ENCODE measurements around the gene ATXN10.
"Not testable (repeated sequence)": the region's sequence is repeated elsewhere in the genome, so short reads cannot be mapped to it uniquely, and the experiment has no call there.

Gene ATXN10

DNA sequence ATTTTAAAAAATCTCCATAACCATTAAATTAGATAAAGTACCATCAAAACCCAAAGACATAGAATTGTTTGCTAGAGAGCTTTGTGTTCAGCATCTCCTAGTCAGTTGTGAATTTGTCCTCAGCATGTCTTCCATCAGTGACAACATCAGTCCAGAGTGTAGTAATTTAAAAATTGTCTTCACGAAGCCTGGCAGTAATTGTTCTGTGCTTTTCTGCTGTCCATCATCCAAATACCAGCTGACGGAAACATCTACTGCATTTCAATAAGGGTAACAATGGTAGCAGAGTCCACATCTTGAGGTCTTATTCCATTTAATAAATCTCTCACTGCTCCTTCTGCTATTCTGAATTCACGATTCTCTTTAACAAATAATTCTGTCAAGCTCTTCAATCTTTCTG lies 121.5 kb downstream of the ATXN10 start:
- DNase-seq = no peak

DNA sequence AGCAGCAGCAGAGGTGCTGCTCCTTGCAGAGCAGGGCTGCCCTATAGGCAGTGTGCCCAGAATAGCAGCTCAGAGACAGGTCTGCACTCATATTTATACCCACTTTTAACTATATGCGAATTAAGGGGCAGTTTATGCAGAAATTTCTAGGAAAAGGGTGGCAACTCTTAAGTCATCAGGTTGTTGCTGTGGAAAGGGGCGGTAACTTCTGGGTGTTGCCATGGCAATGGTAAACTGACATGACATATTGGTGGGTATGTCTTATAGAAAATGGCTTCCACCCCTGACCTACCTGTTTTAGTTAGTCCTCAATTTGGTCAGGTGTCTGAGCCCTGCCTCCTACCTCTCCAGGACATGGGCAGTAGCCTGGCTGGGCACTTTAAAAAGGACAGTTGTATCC lies 122.3 kb downstream of the ATXN10 start:
- no peak for DNase-seq

DNA sequence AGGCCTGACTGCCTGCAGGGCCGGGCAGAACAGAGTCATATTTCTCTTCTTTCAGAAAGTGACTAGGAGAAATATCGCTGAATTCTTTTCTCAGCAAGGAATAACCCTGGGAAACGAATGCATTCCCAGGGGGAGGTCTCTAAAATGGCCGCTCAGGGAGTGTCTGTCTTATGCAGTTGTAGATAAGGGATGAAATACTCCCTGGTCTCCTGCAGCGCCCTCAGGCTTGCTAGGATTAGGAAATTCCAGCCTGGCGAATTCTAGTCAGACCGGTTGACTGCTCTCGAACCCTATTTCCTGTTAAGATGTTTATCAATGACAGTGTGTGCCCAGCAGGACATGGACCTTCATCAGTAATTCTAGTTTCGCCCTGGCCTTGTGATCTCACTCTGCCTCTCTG lies 124.4 kb downstream of the ATXN10 start:
- not testable (repeated sequence) for DNase-seq

DNA sequence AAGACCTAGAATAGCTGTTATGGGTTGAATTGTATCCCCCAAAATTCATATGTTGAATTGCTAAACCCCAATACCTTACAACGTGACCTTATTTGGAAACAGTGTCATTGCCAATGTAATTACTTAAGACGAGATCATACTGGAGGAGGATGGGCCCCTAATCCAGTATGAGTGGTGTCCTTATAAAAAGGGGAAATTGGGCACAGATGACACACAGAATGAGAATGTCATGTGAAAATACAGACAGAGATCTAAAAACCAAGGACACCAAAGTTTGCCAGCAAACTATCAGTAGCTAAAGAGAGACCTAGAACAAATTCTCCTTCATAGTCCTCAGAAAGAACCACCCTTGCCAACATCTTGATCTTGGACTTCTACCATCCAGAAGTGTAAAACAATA lies 127.7 kb downstream of the ATXN10 start:
- DNase-seq = no peak

DNA sequence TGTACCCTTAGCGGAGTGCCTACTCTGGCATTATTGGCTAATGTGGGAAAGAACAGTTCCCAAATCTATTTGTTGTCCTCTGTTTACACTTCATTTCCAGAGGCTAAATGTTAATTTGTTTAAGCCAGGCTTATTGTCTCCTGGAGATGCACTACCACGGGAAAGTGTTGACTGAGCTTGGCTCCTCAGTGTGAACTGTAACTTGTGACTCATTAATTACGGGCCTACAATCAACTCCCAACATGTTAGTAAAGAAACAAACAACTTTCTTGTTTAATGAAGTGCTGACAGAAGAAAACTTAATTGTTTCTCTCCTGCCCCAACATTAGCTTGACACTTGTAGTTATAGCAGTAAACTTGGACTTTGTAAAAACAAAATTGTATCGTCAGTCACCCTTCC lies 130.4 kb downstream of the ATXN10 start:
- DNase-seq = no peak

DNA sequence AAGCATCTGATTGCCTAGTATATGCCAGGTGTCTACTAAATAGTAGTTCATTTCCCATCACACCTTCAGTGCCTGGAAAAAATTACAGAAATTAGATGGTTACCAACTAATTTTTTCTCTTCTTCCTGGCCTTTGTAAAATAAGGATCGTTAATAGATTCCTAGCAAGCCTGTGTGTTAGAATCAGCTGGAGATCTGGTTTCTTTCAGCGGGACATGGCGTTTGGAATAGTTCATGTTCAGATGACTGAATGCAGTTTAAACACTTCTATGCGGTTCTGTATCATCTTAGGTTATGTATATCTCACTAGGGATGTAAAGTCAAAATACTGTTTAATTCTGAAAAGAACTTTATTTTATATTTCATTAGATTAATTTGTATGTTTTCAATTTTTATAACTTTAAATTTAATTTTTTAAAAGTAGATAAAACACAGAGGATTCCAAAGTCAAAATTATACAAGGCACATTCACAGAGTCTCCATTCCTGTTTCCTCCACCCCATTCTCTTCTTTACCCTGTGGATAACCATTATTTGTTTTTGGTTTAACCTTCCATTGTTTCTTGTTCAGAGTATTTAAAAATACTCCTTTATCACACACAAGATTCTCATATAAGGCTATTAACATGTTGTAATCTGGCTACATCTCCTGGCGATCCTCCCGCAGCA lies 132.8 kb downstream of the ATXN10 start:
- no peak for DNase-seq

DNA sequence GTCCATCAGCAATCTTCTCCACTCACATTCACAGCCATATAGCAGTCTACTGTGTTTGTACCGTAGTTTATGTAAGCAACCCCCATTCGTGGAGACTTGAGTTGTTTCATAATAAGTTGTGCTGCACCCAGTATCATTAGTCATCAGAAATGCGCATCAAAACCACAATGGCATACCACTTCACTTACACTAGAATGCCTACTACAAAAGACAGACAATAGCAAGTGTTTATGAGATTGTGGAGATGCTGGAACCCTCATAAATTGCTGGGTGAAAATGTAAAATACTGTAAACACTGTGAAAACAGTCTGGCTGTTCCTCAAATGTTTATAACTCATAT lies 133.3 kb downstream of the ATXN10 start:
- no peak for DNase-seq

DNA sequence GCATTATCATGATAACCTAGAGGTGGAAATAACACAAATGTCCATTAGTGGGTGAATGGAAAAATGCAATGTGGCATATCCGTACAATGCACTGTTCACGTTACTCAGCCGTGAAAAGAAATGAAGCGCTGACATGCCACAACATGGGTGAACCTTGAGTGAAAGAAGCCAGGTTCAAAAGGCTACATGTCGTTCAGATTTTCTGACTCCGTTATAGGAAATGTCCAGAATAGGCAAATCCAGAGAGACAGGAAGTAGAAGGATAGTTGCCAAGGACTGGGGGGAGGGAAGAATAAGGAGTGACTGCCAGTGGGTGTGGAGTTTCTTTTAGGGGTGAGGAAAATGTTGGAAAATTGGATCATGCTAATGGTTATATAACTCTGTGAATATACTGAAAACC lies 133.8 kb downstream of the ATXN10 start:
- no peak for DNase-seq

DNA sequence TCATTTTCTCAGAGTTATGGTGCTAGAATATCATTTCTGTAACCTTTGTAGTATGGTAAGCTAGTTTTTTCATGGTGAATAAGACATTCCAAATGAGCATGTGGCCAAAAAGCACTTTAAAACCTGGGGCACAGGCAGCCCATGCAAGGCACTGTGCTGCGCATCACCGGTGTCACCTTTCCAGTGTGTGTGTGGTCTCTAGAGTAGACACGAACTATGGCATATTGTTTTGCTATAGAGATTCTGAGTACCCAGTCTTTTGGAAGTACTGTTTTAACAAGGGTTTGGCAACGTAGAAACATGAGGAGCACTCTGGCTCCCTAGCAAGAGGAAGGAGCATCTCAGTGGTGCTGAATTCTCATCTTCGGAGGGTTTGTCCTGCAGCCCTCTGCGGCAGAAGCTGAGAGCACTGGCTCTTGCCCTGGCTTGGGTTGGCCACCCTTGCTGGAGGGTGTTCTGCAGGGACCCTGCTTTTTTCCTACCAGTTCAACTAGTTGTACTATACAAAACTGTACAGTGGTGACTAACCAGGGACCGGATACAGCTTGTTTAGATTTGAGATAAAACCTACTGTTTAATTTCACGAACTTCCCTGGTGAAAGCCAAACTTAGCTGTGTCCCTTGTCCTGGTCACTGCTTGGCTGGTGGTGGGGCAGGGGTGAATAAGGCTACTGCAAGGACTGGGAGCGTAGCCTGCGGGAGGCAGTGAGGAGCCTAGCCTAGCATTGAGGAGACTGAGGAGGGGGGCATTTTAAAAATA lies 135.7 kb downstream of the ATXN10 start:
- no peak for DNase-seq

DNA sequence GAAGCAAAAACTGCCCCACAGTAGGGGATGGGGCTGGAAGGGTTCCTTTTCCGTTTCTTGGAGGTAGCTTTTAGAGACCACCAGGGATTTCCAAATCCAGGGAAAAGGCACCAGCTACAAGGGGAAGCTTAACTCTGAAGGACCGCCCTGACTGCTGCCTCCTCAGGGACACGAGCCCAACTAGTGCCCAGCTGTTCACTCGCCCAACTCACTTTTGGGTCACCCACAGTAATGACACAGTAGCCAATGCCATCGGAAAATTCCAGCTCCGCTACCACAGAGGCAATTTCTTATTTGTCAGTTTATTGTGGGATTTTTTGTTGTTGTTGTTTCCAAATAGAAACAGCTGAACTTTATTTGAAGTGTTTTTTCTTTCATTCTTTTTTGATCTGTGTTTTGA lies 141.3 kb downstream of the ATXN10 start:
- no peak for DNase-seq

DNA sequence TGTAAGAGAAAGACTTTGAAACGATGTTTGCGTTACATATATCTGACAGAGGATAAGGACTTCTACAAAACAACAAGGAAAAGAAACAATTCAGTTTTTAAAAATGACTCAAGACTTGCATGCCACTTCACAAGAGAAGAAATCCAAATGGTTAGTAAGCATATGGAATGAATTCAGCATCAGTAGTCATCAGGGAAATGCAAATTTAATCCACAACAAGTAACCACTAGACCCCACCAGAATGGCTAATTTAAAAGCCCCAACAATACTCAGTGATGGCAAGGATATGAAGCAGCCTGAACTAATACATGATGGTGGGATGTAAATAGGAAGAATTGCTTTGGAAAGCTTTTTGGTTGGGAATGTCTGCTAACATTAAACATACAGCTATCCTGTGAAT lies 142.6 kb downstream of the ATXN10 start:
- DNase-seq = no peak

DNA sequence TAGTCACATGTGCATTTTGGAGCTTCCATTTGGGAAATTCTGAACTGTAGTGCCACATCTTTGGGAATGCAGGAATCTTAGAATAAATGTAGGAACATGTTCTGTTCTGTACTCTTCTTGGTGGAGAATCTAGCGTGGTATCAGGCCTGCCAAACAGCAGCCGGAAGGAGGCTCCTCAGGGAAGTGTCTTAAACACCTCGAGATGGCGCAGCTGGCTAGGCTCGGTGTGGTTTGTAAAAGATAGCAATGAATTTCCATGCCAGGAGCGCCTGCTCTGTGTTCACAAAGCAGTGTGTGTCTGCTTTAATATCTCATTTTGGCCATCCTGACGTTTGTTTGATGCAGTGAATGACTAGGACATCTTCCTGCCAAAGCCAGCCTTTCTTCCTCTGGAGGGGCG lies 145.1 kb downstream of the ATXN10 start:
- DNase-seq = no peak

DNA sequence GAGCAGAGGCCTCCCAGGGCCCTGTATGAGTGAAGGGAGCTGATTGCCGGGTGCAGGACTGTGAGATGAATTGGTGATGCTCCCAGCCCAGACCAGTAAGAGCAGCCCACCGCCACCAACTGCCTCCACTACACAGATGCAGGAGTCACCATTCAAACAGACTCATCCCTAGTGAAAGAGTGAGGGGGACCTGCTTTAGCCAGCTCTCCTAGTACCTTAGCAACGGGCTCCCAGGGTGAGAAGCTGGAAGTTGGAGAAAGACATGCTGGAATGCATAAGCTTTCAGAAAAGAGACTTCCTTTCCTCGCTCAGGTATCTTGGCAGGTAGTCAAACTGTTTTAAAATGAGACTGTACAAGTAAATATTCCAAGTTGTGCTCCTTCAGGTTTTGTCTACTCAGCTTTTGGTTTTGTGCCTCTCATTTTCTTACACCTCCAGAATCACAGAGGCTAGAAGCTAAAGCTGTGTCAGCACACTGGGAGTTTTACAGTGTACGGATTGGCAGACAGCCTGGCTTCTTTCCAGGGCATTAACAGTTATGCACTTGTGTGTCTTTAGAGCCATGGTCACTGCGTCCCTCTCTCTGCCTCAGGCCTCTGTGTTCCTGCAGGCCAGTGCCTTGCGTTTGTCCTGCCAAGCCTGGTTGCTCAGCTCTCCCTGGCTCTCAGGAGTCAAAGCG lies 146.2 kb downstream of the ATXN10 start:
- DNase-seq = no peak

DNA sequence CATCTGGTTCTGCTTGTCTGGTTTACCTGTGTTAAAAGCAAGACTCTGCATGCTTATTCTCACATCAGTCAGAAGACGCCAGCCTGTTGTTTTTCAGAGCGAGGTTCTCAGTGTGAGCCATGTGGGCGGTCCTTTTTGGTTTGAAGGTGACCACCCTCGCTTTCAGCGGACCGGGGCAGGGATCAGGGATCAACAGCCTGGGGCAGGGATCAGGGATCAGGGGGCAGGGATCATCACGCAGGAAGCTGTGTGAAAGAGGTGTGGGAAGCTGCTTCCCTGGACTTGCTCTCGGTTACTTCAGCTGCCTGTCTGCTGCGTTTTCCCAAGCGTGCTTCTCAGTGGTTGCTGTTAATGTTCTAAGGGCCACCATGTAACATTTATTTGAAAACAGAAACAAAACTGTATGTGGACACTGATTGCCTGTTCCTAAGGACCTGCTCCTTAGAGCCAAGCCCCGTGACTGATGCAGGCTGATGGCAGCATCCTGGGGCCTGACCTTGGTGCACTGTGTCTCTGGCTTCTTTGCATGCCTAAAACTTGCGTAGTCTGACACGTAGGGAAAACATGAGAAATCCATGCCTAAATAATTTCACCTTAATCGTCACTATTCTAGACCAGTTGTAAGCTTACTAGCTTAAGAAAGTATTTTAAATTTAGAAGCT lies 146.9 kb downstream of the ATXN10 start:
- no peak for DNase-seq

DNA sequence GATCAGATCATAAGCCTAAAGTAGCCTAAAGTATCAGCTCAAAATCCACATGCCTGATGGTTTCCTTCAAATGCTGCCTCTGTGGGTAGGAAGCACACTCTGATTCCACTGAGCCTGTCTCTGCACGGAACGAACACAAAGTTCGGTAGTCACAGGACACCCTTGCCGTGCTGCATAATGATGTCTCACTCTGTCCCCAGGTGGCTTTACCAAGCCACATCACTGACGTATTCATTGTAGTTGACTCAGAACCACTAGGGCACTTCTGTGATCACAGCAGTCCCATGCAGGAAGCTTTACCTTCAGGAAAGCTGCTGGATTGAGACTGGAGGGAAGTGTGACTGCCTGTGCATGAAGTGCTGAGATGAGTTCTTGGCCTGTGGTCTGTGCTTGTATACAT lies 147.7 kb downstream of the ATXN10 start:
- no peak for DNase-seq

DNA sequence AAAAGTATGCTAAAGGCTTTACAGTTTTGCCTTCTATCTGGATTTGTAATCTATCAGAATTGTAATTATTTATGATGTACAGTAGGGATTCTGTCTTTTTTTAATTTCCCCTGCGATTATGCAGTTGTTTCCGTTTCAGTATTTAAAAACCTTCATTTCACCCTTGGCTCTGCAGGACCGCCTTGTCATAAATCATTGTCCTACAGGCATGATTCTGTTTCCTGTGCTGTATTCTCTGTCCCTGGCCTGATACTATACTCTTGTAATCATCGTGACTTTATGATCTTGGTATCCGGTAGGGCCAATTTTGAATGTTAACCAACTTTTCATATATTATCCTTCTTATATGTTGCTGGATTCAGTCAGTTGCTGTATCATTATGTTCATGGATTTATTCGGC lies 151.7 kb downstream of the ATXN10 start:
- no peak for DNase-seq

DNA sequence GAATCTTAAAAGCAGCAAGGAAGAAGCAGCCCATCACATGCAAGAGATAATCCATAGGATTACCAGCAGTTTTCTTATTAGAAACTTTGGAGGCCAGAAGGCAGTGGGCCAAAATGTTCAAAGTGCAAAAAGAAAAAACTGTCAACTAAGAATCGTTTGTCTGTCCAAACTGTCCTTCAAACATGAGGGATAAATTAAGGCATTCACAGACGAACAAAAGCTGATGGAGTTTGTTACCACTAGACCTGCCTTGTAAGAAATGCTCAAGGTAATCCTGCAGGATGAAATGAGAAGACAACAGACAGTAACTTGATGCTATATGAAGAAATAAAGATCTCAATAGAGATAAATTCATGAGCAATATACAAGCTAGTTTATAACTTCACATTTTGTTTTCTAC lies 154.9 kb downstream of the ATXN10 start:
- DNase-seq = no peak

DNA sequence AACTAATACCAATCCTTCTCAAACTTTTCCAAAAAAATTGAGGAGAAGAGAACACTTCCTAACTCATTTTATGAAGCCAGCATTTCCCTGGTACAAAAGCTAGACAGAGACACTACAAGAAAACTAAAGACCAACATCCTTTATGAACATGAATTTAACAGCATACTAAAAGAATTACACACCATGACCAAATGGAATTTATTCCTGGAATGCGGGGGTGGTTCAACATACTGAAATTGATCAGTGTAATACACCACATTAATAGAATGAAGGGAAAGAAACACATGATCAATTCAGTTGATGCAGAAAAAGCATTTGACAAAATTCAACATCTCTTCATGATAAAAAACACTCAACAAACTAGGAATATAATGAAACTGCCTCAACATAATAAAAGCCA lies 157.2 kb downstream of the ATXN10 start:
- DNase-seq = no peak

DNA sequence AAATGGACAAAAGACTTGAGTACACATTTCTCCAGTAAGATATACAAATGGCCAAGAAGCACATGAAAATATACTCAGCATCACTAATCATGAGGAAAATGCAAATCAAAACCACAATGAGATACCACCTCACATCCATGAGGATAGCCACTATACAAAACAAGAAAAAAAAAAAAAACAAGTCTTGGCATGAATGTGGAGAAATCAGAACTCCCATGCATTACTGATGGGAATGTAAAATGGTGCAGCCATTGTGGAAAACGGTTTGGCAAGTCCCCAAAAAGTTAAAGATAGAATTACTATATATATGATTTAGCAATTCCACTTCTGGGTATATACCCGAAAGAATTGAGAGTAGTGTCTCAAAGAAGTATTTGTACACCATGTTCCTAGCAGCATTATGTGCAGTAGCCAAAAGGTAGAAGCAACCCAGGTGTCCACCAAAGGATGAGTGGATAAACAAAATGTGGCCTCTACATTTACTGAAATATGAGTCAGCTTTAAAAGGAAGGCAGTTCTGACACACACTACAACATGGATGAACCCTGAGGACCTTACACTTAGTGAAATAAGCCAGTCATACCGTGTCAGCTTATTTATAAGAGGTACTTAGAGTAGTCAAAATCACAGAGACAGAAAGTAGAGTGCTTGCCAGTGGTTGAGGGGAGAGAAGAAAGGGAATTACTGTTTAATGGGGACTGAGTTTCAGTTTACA lies 159.1 kb downstream of the ATXN10 start:
- DNase-seq = no peak

DNA sequence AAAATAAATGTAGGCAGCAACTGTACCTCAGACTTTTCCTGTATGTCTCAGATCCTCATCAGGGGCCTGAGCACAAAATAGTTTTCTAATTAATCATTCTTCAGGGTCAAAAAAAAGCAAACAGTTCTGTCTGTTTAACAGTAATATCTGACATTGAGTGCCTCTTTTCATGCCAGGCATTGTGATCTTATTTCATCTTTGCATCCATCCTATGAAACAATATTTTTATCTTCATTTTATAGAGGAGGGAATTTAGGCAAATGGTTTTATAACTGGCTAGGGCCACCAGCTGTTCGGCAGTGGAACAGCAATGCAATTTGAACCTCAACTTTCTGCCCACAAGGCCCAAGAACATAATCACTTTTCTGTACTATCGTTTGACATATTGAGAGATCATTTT lies 159.8 kb downstream of the ATXN10 start:
- no peak for DNase-seq

DNA sequence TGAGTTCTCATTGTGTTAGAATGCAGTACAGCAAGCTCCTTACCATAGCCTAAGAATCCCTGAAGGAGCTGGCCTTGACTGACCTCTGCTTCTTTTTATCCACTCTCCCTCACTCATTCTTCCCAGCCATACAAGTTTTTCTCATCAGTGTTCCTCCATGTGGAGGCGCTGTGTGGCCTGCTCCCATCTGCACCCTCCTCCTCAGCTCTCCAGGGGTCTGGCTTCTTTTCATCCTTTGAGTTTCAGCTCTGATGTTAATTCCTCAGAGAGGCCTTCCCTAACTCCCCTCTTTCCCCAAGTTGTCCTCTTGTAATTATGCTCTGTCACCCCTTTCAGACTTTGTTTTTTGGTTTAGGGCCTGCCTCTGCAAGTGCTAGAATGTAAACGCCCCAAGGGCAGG lies 160.5 kb downstream of the ATXN10 start:
- no peak for DNase-seq

DNA sequence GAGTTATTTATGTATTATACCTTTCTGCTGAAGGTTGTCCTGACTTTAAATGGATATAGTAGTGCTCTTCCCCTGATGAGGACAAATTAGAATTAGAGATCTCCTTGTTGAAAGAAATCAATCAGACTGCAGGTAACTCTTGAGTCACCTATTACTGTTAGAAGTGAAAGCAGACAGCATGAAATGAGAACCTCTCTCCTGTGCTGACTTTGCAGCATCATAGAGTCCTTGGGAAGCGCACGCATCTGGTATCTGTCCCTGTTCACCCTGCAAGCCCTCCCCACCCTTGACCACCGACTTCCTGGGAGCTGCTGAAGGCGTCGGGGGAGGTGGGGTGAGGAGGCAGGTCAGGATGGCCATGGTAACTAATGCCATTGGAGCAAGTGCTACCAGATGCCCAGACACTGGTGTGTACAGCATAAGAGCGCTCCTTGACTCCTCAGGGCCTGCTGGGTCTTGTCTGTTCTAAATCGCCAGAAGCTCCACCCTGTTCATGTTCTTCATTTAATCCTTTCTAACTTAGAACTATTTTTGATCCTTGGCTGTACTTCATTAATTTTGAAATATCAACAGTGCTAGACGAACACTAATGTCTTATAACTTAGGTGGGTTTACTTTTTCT lies 161.4 kb downstream of the ATXN10 start:
- no peak for DNase-seq

DNA sequence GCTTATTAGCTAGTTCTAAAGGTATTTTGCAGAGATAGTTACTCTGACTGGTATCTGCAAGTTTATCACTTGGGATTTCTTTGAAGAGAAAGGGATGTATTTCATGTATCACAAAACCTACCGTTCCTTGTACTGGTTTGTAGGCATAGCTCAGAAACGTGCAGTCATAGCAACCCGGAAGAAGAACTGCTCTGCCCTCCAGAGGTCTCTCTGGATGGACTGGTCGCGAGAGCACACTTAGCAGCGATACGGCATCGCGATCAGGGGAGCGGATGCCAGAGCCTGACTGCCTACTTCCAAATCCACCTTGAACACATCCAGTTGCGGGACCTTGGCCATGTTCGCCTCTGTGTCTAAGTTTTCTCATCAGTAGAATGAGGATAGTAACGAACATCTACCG lies 162.0 kb downstream of the ATXN10 start:
- DNase-seq = no peak

Measured in CD4-positive, alpha-beta T cell treated with Interferon alpha-2 for 1 hour (primary cell).